Measurements from ENCODE around the gene NGF. TPM values are rescaled to one million over a fixed set of nuclear protein-coding genes. Genes with fewer than 3 reads are reported as not detected.

NGF gene
- total RNA-seq, 2 donors from 2014 or later, result 5.1 to 12.0 TPM

DNA sequence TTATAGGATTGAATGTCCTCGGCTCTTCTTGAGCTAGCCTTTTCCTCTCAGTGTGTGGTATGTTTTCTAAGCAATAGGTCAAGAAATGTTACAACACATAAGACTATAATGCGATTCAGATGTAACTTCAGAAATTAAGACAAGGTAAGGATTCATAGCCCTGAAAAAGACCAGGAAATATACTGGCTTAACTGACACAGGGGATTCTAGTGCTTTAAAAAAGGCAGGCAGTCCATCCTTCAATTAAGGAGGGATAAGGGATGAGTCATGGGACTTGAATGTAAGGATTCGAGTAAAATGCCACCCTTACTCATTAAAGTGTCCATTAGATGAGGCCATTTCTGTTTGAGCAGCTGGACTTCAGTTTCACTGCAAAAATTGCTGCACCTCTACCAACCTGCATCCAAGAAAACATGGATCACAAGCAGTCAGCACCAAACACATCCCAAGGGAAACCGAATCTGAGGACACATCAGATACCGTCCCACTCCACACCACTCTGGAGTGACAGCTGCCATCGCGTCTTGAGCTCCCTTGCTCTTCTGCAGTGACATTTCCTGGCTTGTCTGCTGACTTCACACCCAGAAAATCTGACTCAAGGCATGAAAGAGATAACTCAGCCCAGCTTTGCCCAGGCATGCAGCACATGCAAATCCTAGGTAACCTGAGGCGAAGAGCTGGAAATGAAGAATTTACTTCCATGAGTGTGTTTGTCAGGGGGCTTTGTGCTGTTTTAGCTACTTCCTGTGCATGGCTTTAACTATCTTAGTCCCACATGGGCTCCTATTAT lies 37.8 kb downstream of the NGF start:
- peaks cover 0 to 23% of the 10 kb centered on the region in 2 donors for H3K4me1 ChIP-seq
- no peak overlapping the region for H3K27ac ChIP-seq
- no peaks in the 10 kb centered on the region for H3K9me3 ChIP-seq
- no peaks in the 10 kb centered on the region for H3K27me3 ChIP-seq
- H3K36me3 ChIP-seq, result no peaks in the 10 kb centered on the region
- TF ChIP-seq, protein P1, sequence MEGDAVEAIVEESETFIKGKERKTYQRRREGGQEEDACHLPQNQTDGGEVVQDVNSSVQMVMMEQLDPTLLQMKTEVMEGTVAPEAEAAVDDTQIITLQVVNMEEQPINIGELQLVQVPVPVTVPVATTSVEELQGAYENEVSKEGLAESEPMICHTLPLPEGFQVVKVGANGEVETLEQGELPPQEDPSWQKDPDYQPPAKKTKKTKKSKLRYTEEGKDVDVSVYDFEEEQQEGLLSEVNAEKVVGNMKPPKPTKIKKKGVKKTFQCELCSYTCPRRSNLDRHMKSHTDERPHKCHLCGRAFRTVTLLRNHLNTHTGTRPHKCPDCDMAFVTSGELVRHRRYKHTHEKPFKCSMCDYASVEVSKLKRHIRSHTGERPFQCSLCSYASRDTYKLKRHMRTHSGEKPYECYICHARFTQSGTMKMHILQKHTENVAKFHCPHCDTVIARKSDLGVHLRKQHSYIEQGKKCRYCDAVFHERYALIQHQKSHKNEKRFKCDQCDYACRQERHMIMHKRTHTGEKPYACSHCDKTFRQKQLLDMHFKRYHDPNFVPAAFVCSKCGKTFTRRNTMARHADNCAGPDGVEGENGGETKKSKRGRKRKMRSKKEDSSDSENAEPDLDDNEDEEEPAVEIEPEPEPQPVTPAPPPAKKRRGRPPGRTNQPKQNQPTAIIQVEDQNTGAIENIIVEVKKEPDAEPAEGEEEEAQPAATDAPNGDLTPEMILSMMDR (IDR thresholded peaks at IDR 0.05), result no peak
- no peak for DNase-seq (ENCODE audit: low spot score)
- H3K4me3 ChIP-seq, result no peak overlapping the region

GRCh38 chr1:115299266-115299665 lies 38.8 kb downstream of the NGF start:
- DNase-seq (ENCODE audit: low spot score), result no peak
- Histone ChIP-seq H3K27me3 (no peaks in the 10 kb centered on the region), H3K27ac (no peak overlapping the region), H3K36me3 (no peaks in the 10 kb centered on the region), H3K4me3 (no peak overlapping the region), H3K9me3 (no peaks in the 10 kb centered on the region), H3K4me1 (peaks cover 0 to 23% of the 10 kb centered on the region in 2 donors)
- TF ChIP-seq, protein P1 (IDR thresholded peaks at IDR 0.05), result no peak

- H3K9me3 ChIP-seq, result no peaks in the 10 kb centered on the region
- no peak for DNase-seq (ENCODE audit: low spot score)
- H3K36me3 ChIP-seq, result no peaks in the 10 kb centered on the region
- H3K4me3 ChIP-seq, result no peak overlapping the region
- TF ChIP-seq, protein P1 (IDR thresholded peaks at IDR 0.05), result no peak
- H3K4me1 ChIP-seq, result peaks cover 0 to 23% of the 10 kb centered on the region in 2 donors
- peak overlapping the region in 1 of 2 donors; percentile 2 for H3K27ac ChIP-seq
- H3K27me3 ChIP-seq, result no peaks in the 10 kb centered on the region
Measured at GRCh38 chr1:115296981-115297380, 41.1 kb downstream of the NGF start.

DNA sequence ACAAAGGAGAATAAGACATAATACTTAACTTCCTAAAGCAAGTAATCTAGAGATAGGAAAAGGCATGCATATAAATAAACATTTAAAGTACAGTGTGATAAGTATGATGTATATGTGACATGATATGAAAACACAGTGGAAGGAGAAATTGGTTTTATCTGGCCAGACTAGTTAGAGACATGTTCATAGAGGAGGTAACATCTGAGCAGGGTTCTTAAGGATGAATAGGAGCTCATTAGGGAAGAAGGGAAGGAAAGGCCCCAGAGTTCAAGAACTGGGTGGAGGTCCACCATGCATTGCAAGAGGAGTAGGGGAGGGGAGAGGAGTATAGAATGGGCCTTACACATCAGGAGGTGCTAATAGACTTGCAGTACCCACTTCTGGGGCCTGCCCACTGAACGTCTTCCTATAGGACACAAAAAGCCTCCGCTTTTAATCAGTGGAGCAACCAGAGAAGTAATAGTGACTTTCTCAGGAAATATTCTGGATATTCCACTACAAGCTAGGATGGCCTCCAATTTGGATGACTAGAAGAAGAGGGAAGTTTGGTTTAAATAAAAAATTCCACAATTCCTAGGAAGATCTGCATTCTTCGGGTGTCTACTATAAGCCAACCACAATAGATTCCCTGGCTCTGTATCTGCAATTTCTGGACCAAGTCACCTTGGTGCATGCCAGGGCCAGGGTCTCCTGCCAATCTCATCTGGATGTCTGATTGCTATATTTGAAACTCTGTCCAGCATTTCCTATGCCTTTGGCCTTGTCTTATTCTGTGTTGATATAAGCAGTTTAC lies 41.9 kb downstream of the NGF start:
- H3K36me3 ChIP-seq, result no peaks in the 10 kb centered on the region
- H3K27ac ChIP-seq, result peak overlapping the region in 1 of 2 donors; percentile 2
- H3K4me3 ChIP-seq, result no peak overlapping the region
- TF ChIP-seq, protein P1 (IDR thresholded peaks at IDR 0.05), result no peak
- no peaks in the 10 kb centered on the region for H3K27me3 ChIP-seq
- peaks cover 0 to 17% of the 10 kb centered on the region in 2 donors for H3K4me1 ChIP-seq
- H3K9me3 ChIP-seq, result no peaks in the 10 kb centered on the region
- DNase-seq (ENCODE audit: low spot score), result no peak

DNA sequence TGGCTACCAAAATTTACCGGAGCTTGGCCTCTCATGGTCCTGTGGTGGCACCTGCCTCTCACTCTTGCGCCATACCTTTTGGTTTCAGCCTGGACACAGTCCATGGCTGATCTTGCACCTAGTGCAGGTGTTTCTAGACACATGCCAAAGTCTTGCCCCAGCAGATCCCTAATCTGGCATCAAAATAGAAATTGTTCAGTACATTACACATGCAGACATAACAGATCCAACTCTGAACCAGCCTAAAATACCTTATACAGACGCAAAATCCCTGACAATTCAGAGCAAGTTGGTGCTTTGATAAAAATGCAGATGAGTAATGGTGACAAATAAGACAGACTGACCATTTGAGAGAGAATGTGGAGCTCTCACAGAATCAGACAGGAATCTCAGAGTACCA lies 44.1 kb downstream of the NGF start:
- no peaks in the 10 kb centered on the region for H3K27me3 ChIP-seq
- TF ChIP-seq, protein P1 (IDR thresholded peaks at IDR 0.05), result no peak
- no peaks in the 10 kb centered on the region for H3K36me3 ChIP-seq
- no peak overlapping the region for H3K27ac ChIP-seq
- peaks cover 0 to 5% of the 10 kb centered on the region in 2 donors for H3K4me1 ChIP-seq
- H3K4me3 ChIP-seq, result no peak overlapping the region
- no peaks in the 10 kb centered on the region for H3K9me3 ChIP-seq
- no peak for DNase-seq (ENCODE audit: low spot score)

All from right atrium auricular region (tissue), 2 donors.